Stimulated activated CD4-positive, alpha-beta T cell treated with anti-CD3 and anti-CD28 coated beads, Interleukin-2, amount 100 ng/mL, for 24 hours (primary cell): ENCODE results near the gene PAPSS1.
"Not testable (repeated sequence)": the region's sequence is repeated elsewhere in the genome, so short reads cannot be mapped to it uniquely, and the experiment has no call there.

Source experiments
- DNase-seq, 2 donors: peaks; one replicate each; pipeline ENCODE4 v3.0.0-alpha.2; 2020

PAPSS1 gene

GRCh38 chr4:107683873-107684272, 36.2 kb downstream of the PAPSS1 start:
- DNase-seq = no peak

GRCh38 chr4:107682306-107682705, 37.7 kb downstream of the PAPSS1 start:
- no peak for DNase-seq

GRCh38 chr4:107669068-107669467, 51.0 kb downstream of the PAPSS1 start:
- no peak for DNase-seq

- DNase-seq = no peak
Observed at GRCh38 chr4:107666134-107666533, 53.9 kb downstream of the PAPSS1 start.

GRCh38 chr4:107665001-107665400, 55.0 kb downstream of the PAPSS1 start:
- DNase-seq = no peak

- DNase-seq = no peak
Observed at GRCh38 chr4:107658400-107659336, 61.4 kb downstream of the PAPSS1 start.

GRCh38 chr4:107655289-107655688, 64.7 kb downstream of the PAPSS1 start:
- no peak for DNase-seq

GRCh38 chr4:107654694-107655093, 65.3 kb downstream of the PAPSS1 start:
- DNase-seq = no peak

GRCh38 chr4:107651408-107651807, 68.6 kb downstream of the PAPSS1 start:
- not testable (repeated sequence) for DNase-seq

- no peak for DNase-seq
Observed at GRCh38 chr4:107650251-107650650, 69.8 kb downstream of the PAPSS1 start.

GRCh38 chr4:107648178-107648991, 71.6 kb downstream of the PAPSS1 start:
- no peak for DNase-seq

GRCh38 chr4:107647591-107647990, 72.4 kb downstream of the PAPSS1 start:
- no peak for DNase-seq

GRCh38 chr4:107645604-107646003, 74.4 kb downstream of the PAPSS1 start:
- DNase-seq = no peak

GRCh38 chr4:107643021-107643420, 77.0 kb downstream of the PAPSS1 start:
- DNase-seq = no peak

- no peak for DNase-seq
Observed at GRCh38 chr4:107640878-107641277, 79.2 kb downstream of the PAPSS1 start.

- DNase-seq = no peak
Observed at GRCh38 chr4:107640197-107640596, 79.8 kb downstream of the PAPSS1 start.

GRCh38 chr4:107635735-107636134, 84.3 kb downstream of the PAPSS1 start:
- DNase-seq = no peak

GRCh38 chr4:107631560-107631959, 88.5 kb downstream of the PAPSS1 start:
- no peak for DNase-seq

- DNase-seq = no peak
Observed at GRCh38 chr4:107630185-107630705, 89.8 kb downstream of the PAPSS1 start.

- DNase-seq = no peak
Observed at GRCh38 chr4:107629318-107629717, 90.7 kb downstream of the PAPSS1 start.

GRCh38 chr4:107625391-107625902, 94.6 kb downstream of the PAPSS1 start:
- no peak for DNase-seq

- no peak for DNase-seq
Observed at GRCh38 chr4:107624024-107624423, 96.0 kb downstream of the PAPSS1 start.

GRCh38 chr4:107622006-107622405, 98.0 kb downstream of the PAPSS1 start:
- DNase-seq = no peak
